Measurements from ENCODE around the gene BTNL3.
"Not testable (repeated sequence)": the region's sequence is repeated elsewhere in the genome, so short reads cannot be mapped to it uniquely, and the experiment has no call there.

Gene BTNL3

DNA sequence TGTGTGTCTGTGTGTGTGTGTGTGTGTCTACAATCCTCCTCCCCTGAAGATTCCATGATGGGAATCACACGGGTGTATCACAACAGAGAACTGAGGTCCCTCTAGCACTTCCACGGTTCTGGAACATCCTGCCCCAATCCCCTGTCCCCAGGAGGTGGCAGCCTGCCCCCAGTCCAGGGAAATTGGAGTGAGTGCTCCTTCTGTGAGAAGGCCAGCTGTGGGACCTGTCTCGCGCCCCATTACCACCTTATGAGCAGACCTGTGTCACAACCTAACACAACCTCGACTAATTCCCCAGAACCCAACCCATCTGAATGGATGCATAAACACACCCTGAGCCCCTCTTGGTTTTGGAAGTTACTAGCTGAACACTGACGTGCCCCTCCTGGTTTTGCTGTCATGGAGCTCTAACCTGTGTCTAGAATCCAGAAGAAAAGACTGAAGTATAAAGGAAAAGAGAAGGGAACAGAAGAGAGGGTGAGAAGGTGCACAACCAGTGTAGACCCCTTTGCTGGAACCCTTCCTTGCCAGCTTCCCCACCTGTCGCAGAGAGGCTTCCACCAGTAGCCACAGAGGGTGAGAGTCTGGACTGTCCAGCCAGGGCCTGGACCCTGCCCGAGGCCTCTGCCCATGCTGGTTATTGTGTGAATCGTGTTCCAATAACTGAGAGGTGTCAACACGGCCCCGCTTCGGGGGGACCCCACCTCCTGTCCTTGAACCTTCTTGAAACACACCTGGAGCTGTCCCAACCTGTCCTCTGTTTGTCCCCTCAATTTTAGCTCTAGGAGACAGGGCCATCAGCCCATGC lies 54.8 kb downstream of the BTNL3 start:
- H3K4me3 ChIP-seq (ENCODE audit: low read length), result no peak overlapping the region
- DNase-seq (ENCODE audit: low read depth), result no peak
- TF ChIP-seq CTCF (conservative IDR thresholded peaks at IDR 0.05; ENCODE audit: low read depth, low read length), result no peak

GRCh38 chr5:181044093-181044599 lies 55.5 kb downstream of the BTNL3 start:
- no peak for TF ChIP-seq CTCF (conservative IDR thresholded peaks at IDR 0.05; ENCODE audit: low read depth, low read length)
- no peak overlapping the region for H3K4me3 ChIP-seq (ENCODE audit: low read length)
- DNase-seq (ENCODE audit: low read depth), result no peak

GRCh38 chr5:181044662-181045305 lies 56.1 kb downstream of the BTNL3 start:
- TF ChIP-seq CTCF (conservative IDR thresholded peaks at IDR 0.05; ENCODE audit: low read depth, low read length), result no peak

DNA sequence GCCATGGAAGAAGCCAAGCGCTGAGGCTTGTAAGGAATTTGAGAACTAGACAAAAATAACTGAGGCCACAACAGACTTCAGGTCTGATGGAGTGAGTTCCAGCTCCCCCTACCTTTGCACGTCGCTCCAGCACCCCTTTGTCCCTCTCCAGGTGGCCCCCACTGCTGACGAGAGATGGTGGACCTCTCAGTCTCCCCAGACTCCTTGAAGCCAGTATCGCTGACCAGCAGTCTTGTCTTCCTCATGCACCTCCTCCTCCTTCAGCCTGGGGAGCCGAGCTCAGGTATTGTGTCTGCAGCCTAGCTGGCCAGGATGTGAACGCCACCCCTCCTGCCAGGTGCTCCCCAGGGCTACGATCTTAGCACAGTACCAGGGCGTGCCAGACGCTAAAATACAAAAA lies 56.7 kb downstream of the BTNL3 start:
- TF ChIP-seq CTCF (conservative IDR thresholded peaks at IDR 0.05; ENCODE audit: low read depth, low read length), result no peak
- DNase-seq (ENCODE audit: low read depth), result no peak
- H3K4me3 ChIP-seq (ENCODE audit: low read length), result no peak overlapping the region

More at GRCh38 chr5:181044662-181045305, 56.1 kb downstream of the BTNL3 start:
- no peak for DNase-seq (ENCODE audit: low read depth)
- no peak overlapping the region for H3K4me3 ChIP-seq (ENCODE audit: low read length)

DNA sequence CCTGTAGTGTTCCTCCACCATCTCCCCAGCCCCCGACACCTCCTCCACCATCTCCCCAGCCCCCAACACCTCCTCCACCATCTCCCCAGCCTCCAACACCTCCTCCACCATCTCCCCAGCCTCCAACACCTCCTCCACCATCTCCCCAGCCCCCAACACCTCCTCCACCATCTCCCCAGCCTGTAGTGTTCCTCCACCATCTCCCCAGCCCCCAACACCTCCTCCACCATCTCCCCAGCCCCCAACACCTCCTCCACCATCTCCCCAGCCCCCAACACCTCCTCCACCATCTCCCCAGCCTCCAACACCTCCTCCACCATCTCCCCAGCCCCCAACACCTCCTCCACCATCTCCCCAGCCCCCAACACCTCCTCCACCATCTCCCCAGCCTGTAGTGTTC lies 57.2 kb downstream of the BTNL3 start:
- H3K4me3 ChIP-seq (ENCODE audit: low read length); DNase-seq (ENCODE audit: low read depth): not testable (repeated sequence)

GRCh38 chr5:181047288-181047687 lies 58.6 kb downstream of the BTNL3 start:
- H3K4me3 ChIP-seq (ENCODE audit: low read length), result no peak overlapping the region
- TF ChIP-seq CTCF (conservative IDR thresholded peaks at IDR 0.05; ENCODE audit: low read depth, low read length), result no peak
- no peak for DNase-seq (ENCODE audit: low read depth)

DNA sequence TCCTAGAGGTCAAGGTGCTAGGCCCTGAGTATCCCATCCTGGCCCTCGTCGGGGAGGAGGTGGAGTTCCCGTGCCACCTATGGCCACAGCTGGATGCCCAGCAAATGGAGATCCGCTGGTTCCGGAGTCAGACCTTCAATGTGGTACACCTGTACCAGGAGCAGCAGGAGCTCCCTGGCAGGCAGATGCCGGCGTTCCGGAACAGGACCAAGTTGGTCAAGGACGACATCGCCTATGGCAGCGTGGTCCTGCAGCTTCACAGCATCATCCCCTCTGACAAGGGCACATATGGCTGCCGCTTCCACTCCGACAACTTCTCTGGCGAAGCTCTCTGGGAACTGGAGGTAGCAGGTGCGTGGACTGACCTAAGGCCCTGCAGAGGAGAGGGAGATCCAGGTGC lies 59.3 kb downstream of the BTNL3 start:
- no peak for TF ChIP-seq CTCF (conservative IDR thresholded peaks at IDR 0.05; ENCODE audit: low read depth, low read length)
- no peak for DNase-seq (ENCODE audit: low read depth)
- H3K4me3 ChIP-seq (ENCODE audit: low read length), result no peak overlapping the region
